Measurements from ENCODE around the gene SCRT2.

Gene SCRT2

GRCh38 chr20:653110-653589, 22.5 kb downstream of the SCRT2 start, which contains the start of gene SRXN1:
SRXN1 (minus strand) TSS chr20:653200; CDS start chr20:653185, 15 bp downstream.
- Histone ChIP-seq H3K36me3 (ENCODE audit: control insufficient read depth in 1 of 2, insufficient read depth in 2 of 2, low read depth in 1 of 2, low read length in 2 of 2) (peaks cover 18 to 27% of the 10 kb centered on the region in 2 experiments), H3K14ac (ENCODE audit: low read length in 2 of 2) (peak within 1 kb of the TSS in 1 of 2 experiments; percentile 98), H3K9ac (ENCODE audit: low read length) (peak within 1 kb of the TSS; percentile 91), H3K4me3 (ENCODE audit: insufficient read depth in 1 of 2, low read depth in 1 of 2, low read length in 2 of 2) (peak within 1 kb of the TSS; percentile 79 to 99), H3K9me3 (ENCODE audit: control insufficient read depth, low read length) (no peaks in the 10 kb centered on the region), H2BK15ac (ENCODE audit: low read depth, poor library complexity, severe bottlenecking) (peak within 1 kb of the TSS; percentile 71), H4K91ac (ENCODE audit: low read length) (peak within 1 kb of the TSS; percentile 84), H2AK5ac (ENCODE audit: low read length, severe bottlenecking) (peak within 1 kb of the TSS; percentile 68), H2BK120ac (ENCODE audit: low read depth, low read length) (peak within 1 kb of the TSS; percentile 66), H3K27ac (ENCODE audit: low read length, poor library complexity, severe bottlenecking) (peak within 1 kb of the TSS; percentile 27), H3K4me1 (ENCODE audit: control insufficient read depth, insufficient read depth, low read depth, low read length) (peaks cover 14% of the 10 kb centered on the region), H3K4ac (ENCODE audit: low read depth in 1 of 2, low read length in 2 of 2) (peak within 1 kb of the TSS; percentile 60 to 81), H4K8ac (ENCODE audit: low read length) (peak within 1 kb of the TSS; percentile 82), H3K4me2 (ENCODE audit: low read length, poor library complexity, severe bottlenecking) (peak within 1 kb of the TSS; percentile 85), H3K18ac (ENCODE audit: low read depth in 1 of 2, low read length in 2 of 2) (peak within 1 kb of the TSS; percentile 67 to 95), H2BK5ac (ENCODE audit: low read depth, low read length, poor library complexity, severe bottlenecking) (peak within 1 kb of the TSS; percentile 33), H2AFZ (ENCODE audit: low read depth, low read length) (peak within 1 kb of the TSS; percentile 97), H3K79me1 (replicated peaks; ENCODE audit: low read length, poor library complexity, severe bottlenecking) (peaks cover 26% of the 10 kb centered on the region), H2BK12ac (ENCODE audit: low read length in 2 of 2) (peak within 1 kb of the TSS in 1 of 2 experiments; percentile 93), H3K27me3 (ENCODE audit: control insufficient read depth in 1 of 2, insufficient read depth in 1 of 2, low read length in 2 of 2) (peaks cover 22 to 24% of the 10 kb centered on the region in 2 experiments), H3K23ac (ENCODE audit: low read length in 2 of 2) (peak within 1 kb of the TSS in 1 of 2 experiments; percentile 46)
- WGBS: 1% methylated on average over 63 of the region's 74 CpGs
- DNase-seq: peak; percentile 92

DNA sequence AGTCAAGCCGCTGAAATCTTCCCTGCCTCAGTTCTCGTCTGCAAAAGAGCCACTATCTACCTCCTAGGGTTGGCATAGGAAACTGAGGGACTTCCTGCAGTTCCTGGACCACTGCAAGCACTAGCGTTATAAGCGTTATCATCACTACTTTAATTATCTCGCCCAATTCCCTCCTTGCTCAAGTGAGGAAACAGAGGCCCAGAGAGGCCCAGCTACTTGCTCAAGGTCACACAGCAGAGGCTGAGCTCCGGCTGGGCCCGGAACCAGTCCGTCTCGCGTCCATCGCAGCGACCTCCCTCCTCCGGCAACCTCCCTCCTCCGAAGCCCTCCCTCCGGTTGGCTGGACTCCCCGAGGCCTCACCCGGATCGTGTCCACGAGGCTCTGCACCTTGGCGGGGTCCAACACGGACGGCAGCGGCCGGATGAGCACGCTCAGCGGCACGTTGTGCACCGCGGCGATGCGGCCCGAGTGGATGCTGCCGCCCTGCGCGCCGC, 22.9 kb downstream of the SCRT2 start:
- H3K14ac ChIP-seq (ENCODE audit: low read length in 2 of 2): peak overlapping the region in 1 of 2 experiments; percentile 98
- H4K8ac ChIP-seq (ENCODE audit: low read length): peak overlapping the region; percentile 74
- no peak overlapping the region for H2AK5ac ChIP-seq (ENCODE audit: low read length, severe bottlenecking)
- H2BK120ac ChIP-seq (ENCODE audit: low read depth, low read length): no peak overlapping the region
- H3K79me1 ChIP-seq (replicated peaks; ENCODE audit: low read length, poor library complexity, severe bottlenecking): peaks cover 30% of the 10 kb centered on the region
- H2BK5ac ChIP-seq (ENCODE audit: low read depth, low read length, poor library complexity, severe bottlenecking): peak overlapping the region; percentile 33
- H2BK15ac ChIP-seq (ENCODE audit: low read depth, poor library complexity, severe bottlenecking): no peak overlapping the region
- H4K91ac ChIP-seq (ENCODE audit: low read length): peak overlapping the region; percentile 67
- H3K4ac ChIP-seq (ENCODE audit: low read depth in 1 of 2, low read length in 2 of 2): peak overlapping the region; percentile 60 to 81
- peak overlapping the region in 1 of 2 experiments; percentile 93 for H2BK12ac ChIP-seq (ENCODE audit: low read length in 2 of 2)
- H3K36me3 ChIP-seq (ENCODE audit: control insufficient read depth in 1 of 2, insufficient read depth in 2 of 2, low read depth in 1 of 2, low read length in 2 of 2): peaks cover 23 to 32% of the 10 kb centered on the region in 2 experiments
- H3K23ac ChIP-seq (ENCODE audit: low read length in 2 of 2): peak overlapping the region in 1 of 2 experiments; percentile 46
- peak overlapping the region; percentile 85 for H3K4me2 ChIP-seq (ENCODE audit: low read length, poor library complexity, severe bottlenecking)
- peak overlapping the region; percentile 91 for H3K9ac ChIP-seq (ENCODE audit: low read length)
- DNase-seq: peak; percentile 51
- H3K27ac ChIP-seq (ENCODE audit: low read length, poor library complexity, severe bottlenecking): no peak overlapping the region
- peaks cover 2% of the 10 kb centered on the region for H3K9me3 ChIP-seq (ENCODE audit: control insufficient read depth, low read length)
- H3K18ac ChIP-seq (ENCODE audit: low read depth in 1 of 2, low read length in 2 of 2): peak overlapping the region; percentile 37 to 95
- 5% methylated on average over 21 of the region's 36 CpGs for WGBS
- H3K4me3 ChIP-seq (ENCODE audit: insufficient read depth in 1 of 2, low read depth in 1 of 2, low read length in 2 of 2): peak overlapping the region; percentile 79 to 99
- peaks cover 14% of the 10 kb centered on the region for H3K4me1 ChIP-seq (ENCODE audit: control insufficient read depth, insufficient read depth, low read depth, low read length)
- peak overlapping the region; percentile 97 for H2AFZ ChIP-seq (ENCODE audit: low read depth, low read length)
- H3K27me3 ChIP-seq (ENCODE audit: control insufficient read depth in 1 of 2, insufficient read depth in 1 of 2, low read length in 2 of 2): peaks cover 19% of the 10 kb centered on the region in 2 experiments

- DNase-seq: peak; percentile 20
- peak overlapping the region; percentile 91 for H3K9ac ChIP-seq (ENCODE audit: low read length)
- peak overlapping the region; percentile 85 for H3K4me2 ChIP-seq (ENCODE audit: low read length, poor library complexity, severe bottlenecking)
- H3K4ac ChIP-seq (ENCODE audit: low read depth in 1 of 2, low read length in 2 of 2): no peak overlapping the region
- peak overlapping the region in 1 of 2 experiments; percentile 29 for H3K14ac ChIP-seq (ENCODE audit: low read length in 2 of 2)
- 53% methylated on average over 17 of the region's 20 CpGs for WGBS
- no peak overlapping the region for H3K27ac ChIP-seq (ENCODE audit: low read length, poor library complexity, severe bottlenecking)
- no peak overlapping the region for H2AFZ ChIP-seq (ENCODE audit: low read depth, low read length)
- H3K4me3 ChIP-seq (ENCODE audit: insufficient read depth in 1 of 2, low read depth in 1 of 2, low read length in 2 of 2): peak overlapping the region; percentile 79 to 99
- H3K79me1 ChIP-seq (replicated peaks; ENCODE audit: low read length, poor library complexity, severe bottlenecking): peaks cover 33% of the 10 kb centered on the region
- peaks cover 15% of the 10 kb centered on the region for H3K4me1 ChIP-seq (ENCODE audit: control insufficient read depth, insufficient read depth, low read depth, low read length)
- H2BK5ac ChIP-seq (ENCODE audit: low read depth, low read length, poor library complexity, severe bottlenecking): no peak overlapping the region
- no peak overlapping the region for H2AK5ac ChIP-seq (ENCODE audit: low read length, severe bottlenecking)
- H2BK12ac ChIP-seq (ENCODE audit: low read length in 2 of 2): peak overlapping the region in 1 of 2 experiments; percentile 11
- H3K36me3 ChIP-seq (ENCODE audit: control insufficient read depth in 1 of 2, insufficient read depth in 2 of 2, low read depth in 1 of 2, low read length in 2 of 2): peaks cover 30 to 39% of the 10 kb centered on the region in 2 experiments
- no peak overlapping the region for H2BK15ac ChIP-seq (ENCODE audit: low read depth, poor library complexity, severe bottlenecking)
- peak overlapping the region in 1 of 2 experiments; percentile 51 for H3K18ac ChIP-seq (ENCODE audit: low read depth in 1 of 2, low read length in 2 of 2)
- H3K23ac ChIP-seq (ENCODE audit: low read length in 2 of 2): no peak overlapping the region
- H3K27me3 ChIP-seq (ENCODE audit: control insufficient read depth in 1 of 2, insufficient read depth in 1 of 2, low read length in 2 of 2): peaks cover 12 to 15% of the 10 kb centered on the region in 2 experiments
- H4K91ac ChIP-seq (ENCODE audit: low read length): no peak overlapping the region
- peaks cover 5% of the 10 kb centered on the region for H3K9me3 ChIP-seq (ENCODE audit: control insufficient read depth, low read length)
- H4K8ac ChIP-seq (ENCODE audit: low read length): no peak overlapping the region
- no peak overlapping the region for H2BK120ac ChIP-seq (ENCODE audit: low read depth, low read length)
Observed at GRCh38 chr20:651713-652614, 23.6 kb downstream of the SCRT2 start.

GRCh38 chr20:650954-651353, 24.6 kb downstream of the SCRT2 start:
- DNase-seq: peak; percentile 15
- 88% methylated on average over 5 of the region's 5 CpGs for WGBS
- H3K9ac ChIP-seq (ENCODE audit: low read length): peak overlapping the region; percentile 27

More at GRCh38 chr20:650954-651353, 24.6 kb downstream of the SCRT2 start:
- H2AK5ac ChIP-seq (ENCODE audit: low read length, severe bottlenecking): no peak overlapping the region
- H2AFZ ChIP-seq (ENCODE audit: low read depth, low read length): no peak overlapping the region
- H4K8ac ChIP-seq (ENCODE audit: low read length): no peak overlapping the region
- H3K27ac ChIP-seq (ENCODE audit: low read length, poor library complexity, severe bottlenecking): no peak overlapping the region
- H4K91ac ChIP-seq (ENCODE audit: low read length): no peak overlapping the region
- peaks cover 31 to 44% of the 10 kb centered on the region in 2 experiments for H3K36me3 ChIP-seq (ENCODE audit: control insufficient read depth in 1 of 2, insufficient read depth in 2 of 2, low read depth in 1 of 2, low read length in 2 of 2)
- no peak overlapping the region for H3K23ac ChIP-seq (ENCODE audit: low read length in 2 of 2)
- peaks cover 15% of the 10 kb centered on the region for H3K4me1 ChIP-seq (ENCODE audit: control insufficient read depth, insufficient read depth, low read depth, low read length)
- H2BK120ac ChIP-seq (ENCODE audit: low read depth, low read length): no peak overlapping the region
- H2BK5ac ChIP-seq (ENCODE audit: low read depth, low read length, poor library complexity, severe bottlenecking): no peak overlapping the region
- H2BK12ac ChIP-seq (ENCODE audit: low read length in 2 of 2): no peak overlapping the region
- peaks cover 36% of the 10 kb centered on the region for H3K79me1 ChIP-seq (replicated peaks; ENCODE audit: low read length, poor library complexity, severe bottlenecking)
- no peak overlapping the region for H3K4ac ChIP-seq (ENCODE audit: low read depth in 1 of 2, low read length in 2 of 2)
- H3K27me3 ChIP-seq (ENCODE audit: control insufficient read depth in 1 of 2, insufficient read depth in 1 of 2, low read length in 2 of 2): peaks cover 4 to 8% of the 10 kb centered on the region in 2 experiments
- no peak overlapping the region for H2BK15ac ChIP-seq (ENCODE audit: low read depth, poor library complexity, severe bottlenecking)
- peak overlapping the region in 1 of 2 experiments; percentile 34 for H3K4me3 ChIP-seq (ENCODE audit: insufficient read depth in 1 of 2, low read depth in 1 of 2, low read length in 2 of 2)
- H3K14ac ChIP-seq (ENCODE audit: low read length in 2 of 2): no peak overlapping the region
- no peak overlapping the region for H3K4me2 ChIP-seq (ENCODE audit: low read length, poor library complexity, severe bottlenecking)
- no peak overlapping the region for H3K18ac ChIP-seq (ENCODE audit: low read depth in 1 of 2, low read length in 2 of 2)
- peaks cover 5% of the 10 kb centered on the region for H3K9me3 ChIP-seq (ENCODE audit: control insufficient read depth, low read length)

Measured in mesenchymal stem cell (in vitro differentiated cells and primary cell).